GM12891 (cell line): ENCODE results near the gene LRP1B.

Experiments used
- DNase-seq: peaks from one replicate; pipeline ENCODE4 v3.0.0; 2011; ENCODE audit warnings: low spot score; ENCODE audit not compliant: insufficient read length
- FAIRE-seq: peaks from 2 replicates; lab custom pipeline; 2011; peaks lifted over from hg19 to GRCh38; lab: Jason Lieb, UNC
- PAX5 ChIP-seq: IDR thresholded peaks from 2 replicates; pipeline ENCODE4 v1.6.1; 2011; ENCODE audit warnings: low read length, moderate library complexity, mild to moderate bottlenecking; ENCODE audit not compliant: insufficient read depth, severe bottlenecking
- POLR2A ChIP-seq: IDR thresholded peaks from 2 replicates; pipeline ENCODE4 v1.6.1; 2011; ENCODE audit warnings: low read depth, low read length, control low read depth
- POLR2AphosphoS5 ChIP-seq: IDR thresholded peaks from 2 replicates; pipeline ENCODE4 v1.6.1; 2011; ENCODE audit warnings: low read depth, low read length, control low read depth
- POU2F2 ChIP-seq: IDR thresholded peaks from 2 replicates; pipeline ENCODE4 v1.6.1; 2011; ENCODE audit warnings: low read depth, mild to moderate bottlenecking, control low read depth, low read length, moderate library complexity
- SPI1 ChIP-seq: IDR thresholded peaks from 2 replicates; pipeline ENCODE4 v1.6.1; 2011; ENCODE audit warnings: low read depth, low read length, control low read depth
- TAF1 ChIP-seq: IDR thresholded peaks from 2 replicates; pipeline ENCODE4 v1.6.1; 2011; ENCODE audit warnings: low read depth, low read length, control low read depth

The LRP1B gene

GRCh38 chr2:140880573-140880972 lies 1250.2 kb downstream of the LRP1B start:
- no peak for DNase-seq
- no peak for TF ChIP-seq PAX5
- no peak for TF ChIP-seq POLR2AphosphoS5
- no peak for TF ChIP-seq POLR2A
- TF ChIP-seq TAF1: no peak
- no peak for TF ChIP-seq POU2F2
- no peak for TF ChIP-seq SPI1
- FAIRE-seq: no peak

- no peak for FAIRE-seq
- TF ChIP-seq POU2F2 (no peak), TAF1 (no peak), PAX5 (no peak), POLR2AphosphoS5 (no peak), SPI1 (no peak)
- DNase-seq: no peak
Measured at GRCh38 chr2:140876015-140876414, 1254.8 kb downstream of the LRP1B start.

DNA sequence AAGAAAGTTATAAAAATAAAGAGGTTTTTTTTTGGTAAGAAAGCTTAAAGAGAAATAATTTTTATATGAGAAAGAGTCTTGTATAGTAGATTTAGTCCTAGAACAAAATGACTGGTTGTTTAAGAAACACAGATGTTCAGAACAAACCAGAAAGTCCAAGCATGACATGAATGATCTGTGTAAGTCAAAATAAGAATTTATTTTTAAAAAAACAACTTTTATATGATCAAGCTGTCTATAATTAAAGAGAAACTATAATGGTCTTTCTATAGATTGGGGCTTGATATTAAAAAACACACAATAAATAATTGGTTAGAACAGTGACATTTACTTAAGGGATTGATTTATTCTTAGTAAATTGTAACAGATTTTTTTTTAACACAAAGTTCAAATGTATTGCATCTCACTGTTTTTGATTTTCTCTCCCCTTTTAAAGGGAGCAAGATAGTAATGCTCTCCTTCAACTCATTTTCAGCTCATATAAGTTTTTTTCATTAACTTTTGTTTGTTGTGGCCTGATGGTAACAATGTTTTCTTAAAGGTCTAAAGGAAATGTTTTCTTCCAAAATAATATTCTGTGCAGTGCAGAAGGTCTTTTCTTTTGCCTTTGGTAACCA lies 1256.8 kb downstream of the LRP1B start:
- DNase-seq (no peak), FAIRE-seq (no peak)
- TF ChIP-seq POLR2AphosphoS5 (no peak), POLR2A (no peak), PAX5 (no peak), SPI1 (no peak), POU2F2 (no peak), TAF1 (no peak)

GRCh38 chr2:140869925-140870324 lies 1260.9 kb downstream of the LRP1B start:
- TF ChIP-seq POU2F2 (no peak), PAX5 (no peak), POLR2A (no peak), TAF1 (no peak), SPI1 (no peak), POLR2AphosphoS5 (no peak)
- DNase-seq (no peak), FAIRE-seq (no peak)

DNA sequence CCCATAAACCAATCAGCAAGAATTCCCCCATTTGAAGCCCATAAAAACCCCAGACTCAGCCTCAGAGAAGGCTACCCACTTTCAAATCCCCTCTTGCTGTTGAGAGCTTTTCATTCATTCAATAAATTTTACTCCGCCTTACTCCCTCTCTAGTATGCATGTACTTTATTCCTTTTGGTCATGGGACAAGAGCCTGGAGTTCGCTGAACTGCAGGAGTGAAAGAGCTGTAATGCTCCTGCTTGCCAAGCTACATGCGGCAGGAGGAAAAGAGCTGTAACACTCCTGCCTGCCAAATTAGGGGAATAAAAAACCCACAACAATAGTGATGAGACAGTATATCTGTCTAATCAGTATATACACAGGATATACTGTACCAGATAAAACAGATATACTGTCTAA lies 1261.7 kb downstream of the LRP1B start:
- FAIRE-seq (no peak), DNase-seq (no peak)
- TF ChIP-seq POU2F2 (no peak), PAX5 (no peak), TAF1 (no peak), POLR2AphosphoS5 (no peak), POLR2A (no peak), SPI1 (no peak)

- no peak for TF ChIP-seq POU2F2
- FAIRE-seq: no peak
Measured at GRCh38 chr2:140865837-140866236, 1265.0 kb downstream of the LRP1B start.

DNA sequence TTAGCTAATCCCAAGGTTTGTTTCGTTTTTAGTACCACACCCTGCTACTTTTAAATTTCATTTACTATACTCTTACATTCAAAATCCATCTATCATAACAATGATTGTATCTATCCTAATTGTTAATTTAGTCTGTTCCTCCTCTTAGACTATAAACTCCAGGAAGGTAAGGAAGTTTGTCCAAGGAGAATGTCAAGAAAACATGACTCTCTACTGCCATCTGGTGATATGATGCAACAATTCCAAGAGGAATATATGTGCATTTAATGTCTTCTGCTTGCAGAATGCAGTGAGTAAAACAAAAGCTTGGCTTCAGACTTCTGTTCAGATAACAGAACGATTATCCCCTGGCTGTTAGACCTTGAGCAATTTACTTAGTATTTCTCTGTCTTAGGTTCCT lies 1267.1 kb downstream of the LRP1B start:
- DNase-seq (no peak), FAIRE-seq (peak; percentile 87)

More at GRCh38 chr2:140865837-140866236, 1265.0 kb downstream of the LRP1B start:
- no peak for DNase-seq

DNA sequence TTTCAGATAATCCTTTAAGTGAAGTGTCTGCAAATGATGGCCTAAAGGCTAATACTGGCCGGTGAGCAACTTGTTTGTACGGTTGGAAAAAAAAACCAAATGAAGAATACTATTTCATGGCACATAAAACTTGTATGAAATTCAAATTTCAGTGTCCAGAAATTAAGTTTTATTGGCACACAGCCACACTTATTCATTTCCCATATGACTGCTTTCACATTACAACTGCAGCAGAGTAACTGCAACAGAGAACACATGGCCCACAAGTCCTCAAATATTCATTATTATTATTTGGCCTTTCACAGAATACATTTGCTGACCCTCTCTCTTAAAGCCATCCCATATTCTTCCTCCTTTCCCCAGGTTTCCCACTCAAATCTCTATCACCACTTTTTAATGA lies 1268.6 kb downstream of the LRP1B start:
- FAIRE-seq: no peak
- TF ChIP-seq POU2F2 (no peak), TAF1 (no peak), POLR2A (no peak), SPI1 (no peak), POLR2AphosphoS5 (no peak), PAX5 (no peak)
- DNase-seq: no peak

More for the DNA sequence above, 1267.1 kb downstream of the LRP1B start:
- TF ChIP-seq POLR2AphosphoS5 (no peak), SPI1 (no peak), POLR2A (no peak), TAF1 (no peak), POU2F2 (no peak)

DNA sequence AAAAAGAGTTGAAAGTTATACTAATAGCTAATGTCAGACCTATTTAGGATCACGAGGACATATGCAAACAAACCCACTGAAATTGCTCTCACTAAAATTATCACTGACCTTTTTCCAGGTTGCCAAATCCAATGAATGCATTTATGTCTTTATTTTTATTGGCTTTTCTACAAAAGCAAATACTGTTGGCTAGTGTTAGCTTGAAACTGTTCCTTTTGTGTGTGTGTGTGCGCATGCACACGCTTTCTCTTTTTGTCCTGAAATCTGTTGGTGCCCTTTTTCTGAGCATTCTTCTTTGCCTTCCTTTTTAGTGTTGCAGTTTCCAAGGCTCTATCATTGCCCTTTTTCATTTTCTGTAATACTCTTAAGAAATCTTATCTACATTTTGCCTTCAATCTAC lies 1269.2 kb downstream of the LRP1B start:
- TF ChIP-seq PAX5 (no peak), POU2F2 (no peak), POLR2A (no peak)
- DNase-seq: no peak
- FAIRE-seq: no peak

DNA sequence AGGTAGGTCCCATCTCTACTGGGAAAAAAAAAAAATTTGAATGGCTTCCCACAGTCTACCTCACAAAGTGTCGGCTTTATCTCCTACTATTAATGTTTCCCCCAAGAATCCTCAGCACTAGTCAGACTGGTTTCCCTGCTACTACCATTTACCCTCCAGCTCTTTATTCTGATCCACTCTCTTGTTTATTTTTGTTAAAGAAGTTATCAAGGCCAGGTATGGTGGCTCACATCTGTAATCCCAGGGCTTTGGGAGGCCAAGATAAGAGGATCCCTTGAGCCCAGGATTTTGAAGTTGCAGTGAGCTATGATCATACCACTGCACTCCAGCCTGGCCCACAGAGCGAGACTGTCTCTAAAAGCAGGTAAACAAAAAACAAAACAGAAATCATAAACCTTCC lies 1275.3 kb downstream of the LRP1B start:
- no peak for DNase-seq
- FAIRE-seq: no peak
- TF ChIP-seq TAF1 (no peak), POU2F2 (no peak), POLR2A (no peak), SPI1 (no peak), PAX5 (no peak), POLR2AphosphoS5 (no peak)

DNA sequence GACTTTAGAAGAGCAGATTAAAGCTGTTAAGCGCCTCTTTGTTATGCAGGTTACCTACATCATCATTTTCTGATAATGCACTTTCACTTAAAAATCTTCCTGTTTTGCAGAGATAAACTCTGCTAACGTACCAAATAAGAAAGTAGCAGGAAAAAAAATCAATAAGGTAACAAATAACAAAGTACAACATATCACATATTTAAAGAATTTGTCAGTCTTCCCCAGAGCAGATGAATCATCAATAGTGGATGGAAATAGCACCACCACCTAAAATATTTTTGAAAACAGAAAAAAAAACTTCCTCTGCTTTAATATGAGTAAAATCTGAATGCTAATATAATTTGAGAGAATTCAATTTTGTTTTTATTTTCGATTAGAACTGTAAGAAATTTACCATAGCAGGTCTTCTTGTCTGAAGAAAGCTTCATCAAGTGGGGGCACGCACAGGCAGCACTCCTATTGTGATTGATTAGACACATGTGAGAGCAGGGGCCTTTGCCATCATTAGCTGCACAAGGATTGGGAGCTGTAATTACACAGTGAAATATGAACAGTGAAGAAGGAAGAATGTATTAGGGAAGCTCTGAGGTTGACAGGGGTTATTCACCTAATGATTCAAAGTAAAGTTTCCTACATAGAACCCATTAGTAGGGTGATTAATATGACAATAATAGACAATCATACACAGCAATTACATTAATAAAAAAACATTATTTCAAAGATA lies 1279.4 kb downstream of the LRP1B start:
- TF ChIP-seq TAF1 (no peak), PAX5 (no peak)
- DNase-seq (no peak), FAIRE-seq (no peak)
